Heart right ventricle (tissue), 16 donors: ENCODE measurements around the gene CIPC. TPM values are rescaled to one million over a fixed set of nuclear protein-coding genes. Genes with fewer than 3 reads are reported as not detected.

Experiments used
- ATAC-seq, 8 donors: fragments of 200-7000 bp; cut with Tn5 transposase; one replicate each; pipeline ENCODE4 v1.9.1; 2020; ENCODE audit warnings: mild to moderate bottlenecking in 8 of 8, moderate library complexity in 8 of 8, moderate number of reproducible peaks in 1 of 8
- DNase-seq, 2 donors: peaks; one replicate each; pipeline ENCODE4 v3.0.0-alpha.2; 2020
- H3K27ac ChIP-seq, 10 donors: fragments of 200-600 bp; sonication (generic) in 2 of 10; one replicate each; pipeline versions ENCODE4 v1.5.0 to v1.8.0; 2020 to 2022; ENCODE audit warnings: mild to moderate bottlenecking in 3 of 10
- H3K27me3 ChIP-seq, 7 donors: fragments of 200-600 bp; one replicate each; pipeline ENCODE4 v1.8.0; 2021 to 2022; ENCODE audit warnings: mild to moderate bottlenecking in 2 of 7
- H3K36me3 ChIP-seq, 9 donors: fragments of 200-600 bp; sonication (generic) in 1 of 9; one replicate each; pipeline versions ENCODE4 v1.5.0 to v1.8.0; 2020 to 2022; ENCODE audit warnings: mild to moderate bottlenecking in 2 of 9
- H3K4me1 ChIP-seq, 9 donors: fragments of 200-600 bp; sonication (generic) in 1 of 9; one replicate each; pipeline versions ENCODE4 v1.5.0 to v1.8.0; 2020 to 2022; ENCODE audit warnings: mild to moderate bottlenecking in 4 of 9
- H3K4me3 ChIP-seq, 10 donors: fragments of 200-600 bp; sonication (generic) in 2 of 10; one replicate each; pipeline versions ENCODE4 v1.5.0 to v1.8.0; 2020 to 2022; ENCODE audit warnings: mild to moderate bottlenecking in 7 of 10, moderate library complexity in 2 of 10
- H3K9me3 ChIP-seq, 11 donors: fragments of 200-600 bp in 10 of 11; sonication (generic) in 2 of 11; one replicate each; pipeline versions ENCODE4 v1.5.0 to v1.8.0; 2013 to 2022; ENCODE audit warnings: mild to moderate bottlenecking in 2 of 11, control low read depth in 1 of 11, moderate library complexity in 1 of 11
- CTCF ChIP-seq, 9 donors: fragments of 200-600 bp; sonication (generic) in 2 of 9; IDR thresholded peaks; one replicate each; pipeline versions ENCODE4 v1.5.0 to v1.8.0; 2021 to 2022; ENCODE audit warnings: antibody characterized with exemption in 9 of 9, mild to moderate bottlenecking in 5 of 9, moderate library complexity in 1 of 9
- WGBS, 2 donors: extraction: QIAGEN DNeasy Blood & Tissue Kit; methylation state at CpG; one replicate each; pipeline ENCODE4 v1.1.7; 2013; ENCODE audit warnings: inconsistent platforms in 1 of 2; 5-methylcytosine and 5-hydroxymethylcytosine counted together
- intact Hi-C, 10 donors: fragments of 100-400 bp; cut with DNase I; formaldehyde crosslinking; loops; one replicate each; pipeline versions ENCODE4 v1.11.1 to v1.14.2; 2022
- polyA plus RNA-seq, 2 donors: library from polyadenylated mRNA; stranded (reverse); fragments of 200-250 nt; gene quantifications; one replicate each; pipeline ENCODE4 v1.2.3, GENCODE V29; 2013
- total RNA-seq, 10 donors: library from RNA; stranded (reverse); fragmentation: NEBNext Ultra II Directional in 3 of 10; extraction: Animal tissue kit (Norgen Biotek cat#: 25700) in 3 of 10; gene quantifications; one replicate each; pipeline versions ENCODE4 v1.2.1 to v1.2.4, GENCODE V29; 2021 to 2023
- donor health status: Arrhythmogenic right ventricular cardiomyopathy.
- donor health status: ischemic (EF 13 %, LVEDD 7.1; RV severe dilation, severe dysfunction).
- donor health status: healthy with polysubstance abuse.
- donor health status: DM: no; HTN: yes; CAD: no.
- donor health status: DM: no; HTN: no; CAD: no.
- donor health status: ischemic (EF 25% LVEDD 6.9; RV normal size, moderate dysfunction).
- donor health status: ischemic (EF 25% LVEDD 5.7; RV mildly dilated, moderate dysfunction).
- donor health status: healthy.
- donor health status: DM: yes; HTN: yes; CAD: no.
- donor health status: Ischemic cardiomyopathy.
- donor health status: ischemic (EF 35%, LVEDD 5.7; RV mildly dilated, moderate dysfunction).
- donor health status: nonischemic (EF 11% LVEDD 7.7; RV severe dilation, severe dysfunction).
- donor health status: DM: yes; HTN: yes; CAD: no.
- donor health status: PGD.
- donor health status: ischemic (EF 29% LVEDD 5.4; RV normal size, mild dysfunction).
- donor health status: nonischemic (EF 23%, LVEDD 6.1; RV moderate dilation, normal function).

Gene CIPC
- total and polyA plus RNA-seq, 12 donors = 9.4 to 93.8 (median 62.5) TPM

- intact Hi-C loops = no loop called here
Measured at GRCh38 chr14:77083082-77083481, 15.0 kb upstream of the CIPC start.

GRCh38 chr14:77084985-77085384, 13.1 kb upstream of the CIPC start:
- DNase-seq = no peak

More at GRCh38 chr14:77083082-77083481, 15.0 kb upstream of the CIPC start:
- H3K36me3 ChIP-seq = no peaks in the 10 kb centered on the region
- ATAC-seq (no peak), DNase-seq (no peak)
- H3K9me3 ChIP-seq = peaks cover 0 to 10% (median 0%) of the 10 kb centered on the region in 11 donors
- WGBS, 2 donors = 68 to 69% methylated on average over 3 of the region's 3 CpGs
- peaks cover 0 to 13% (median 0%) of the 10 kb centered on the region in 9 donors for H3K4me1 ChIP-seq
- no peaks in the 10 kb centered on the region for H3K27me3 ChIP-seq
- H3K27ac ChIP-seq = no peak overlapping the region
- H3K4me3 ChIP-seq = no peak overlapping the region
- TF ChIP-seq CTCF (IDR thresholded peaks at IDR 0.05) = no peak

GRCh38 chr14:77085538-77085937, 12.5 kb upstream of the CIPC start:
- TF ChIP-seq CTCF (IDR thresholded peaks at IDR 0.05) = no peak
- Histone ChIP-seq H3K27me3 (no peaks in the 10 kb centered on the region), H3K4me1 (peaks cover 0 to 13% (median 0%) of the 10 kb centered on the region in 9 donors), H3K36me3 (no peaks in the 10 kb centered on the region), H3K4me3 (no peak overlapping the region), H3K9me3 (peaks cover 0 to 2% (median 0%) of the 10 kb centered on the region in 11 donors), H3K27ac (peak overlapping the region in 1 of 10 donors; percentile 64)
- ATAC-seq (no peak), DNase-seq (no peak)
- intact Hi-C loops = no loop called here
- 73% methylated on average over 4 of the region's 4 CpGs for WGBS, 2 donors

More at GRCh38 chr14:77084985-77085384, 13.1 kb upstream of the CIPC start:
- H3K4me3 ChIP-seq = no peak overlapping the region
- 58 to 73% methylated on average over 5 of the region's 5 CpGs for WGBS, 2 donors
- intact Hi-C loops = no loop called here
- peaks cover 0 to 13% (median 0%) of the 10 kb centered on the region in 9 donors for H3K4me1 ChIP-seq
- peaks cover 0 to 7% (median 0%) of the 10 kb centered on the region in 11 donors for H3K9me3 ChIP-seq
- H3K36me3 ChIP-seq = no peaks in the 10 kb centered on the region
- peak overlapping the region in 3 of 10 donors; percentile 6 to 64 (median 16) for H3K27ac ChIP-seq
- no peak for TF ChIP-seq CTCF (IDR thresholded peaks at IDR 0.05)
- no peaks in the 10 kb centered on the region for H3K27me3 ChIP-seq
- peak in 2 of 8 donors; percentile 35 to 41 for ATAC-seq

GRCh38 chr14:77086017-77086727, 11.9 kb upstream of the CIPC start:
- Histone ChIP-seq H3K27me3 (no peaks in the 10 kb centered on the region), H3K27ac (no peak overlapping the region), H3K36me3 (no peaks in the 10 kb centered on the region), H3K4me1 (peaks cover 0 to 13% (median 0%) of the 10 kb centered on the region in 9 donors), H3K4me3 (no peak overlapping the region), H3K9me3 (peaks cover 0 to 7% (median 5%) of the 10 kb centered on the region in 11 donors)
- intact Hi-C loops = no loop called here
- WGBS, 2 donors = 92 to 93% methylated on average over 3 of the region's 3 CpGs
- DNase-seq (no peak), ATAC-seq (no peak)
- TF ChIP-seq CTCF (IDR thresholded peaks at IDR 0.05) = no peak
